Activated T-cell treated with anti-CD3 and anti-CD28 coated beads for 24 hours (primary cell): ENCODE results near the gene PSME4.
A peak's percentile ranks its signal among the peaks of the same experiment; 100 is the strongest.

ENCODE experiments used
- DNase-seq: peaks from one replicate; pipeline ENCODE4 v3.0.0-alpha.2; 2020; ENCODE audit warnings: low read depth

Gene PSME4

GRCh38 chr2:53970724-53971602 lies at the start of gene PSME4:
Gene PSME4 (minus strand): TSS chr2:53970993. CDS start chr2:53970784, 209 bp downstream.
- DNase-seq, result peak; percentile 93

DNA sequence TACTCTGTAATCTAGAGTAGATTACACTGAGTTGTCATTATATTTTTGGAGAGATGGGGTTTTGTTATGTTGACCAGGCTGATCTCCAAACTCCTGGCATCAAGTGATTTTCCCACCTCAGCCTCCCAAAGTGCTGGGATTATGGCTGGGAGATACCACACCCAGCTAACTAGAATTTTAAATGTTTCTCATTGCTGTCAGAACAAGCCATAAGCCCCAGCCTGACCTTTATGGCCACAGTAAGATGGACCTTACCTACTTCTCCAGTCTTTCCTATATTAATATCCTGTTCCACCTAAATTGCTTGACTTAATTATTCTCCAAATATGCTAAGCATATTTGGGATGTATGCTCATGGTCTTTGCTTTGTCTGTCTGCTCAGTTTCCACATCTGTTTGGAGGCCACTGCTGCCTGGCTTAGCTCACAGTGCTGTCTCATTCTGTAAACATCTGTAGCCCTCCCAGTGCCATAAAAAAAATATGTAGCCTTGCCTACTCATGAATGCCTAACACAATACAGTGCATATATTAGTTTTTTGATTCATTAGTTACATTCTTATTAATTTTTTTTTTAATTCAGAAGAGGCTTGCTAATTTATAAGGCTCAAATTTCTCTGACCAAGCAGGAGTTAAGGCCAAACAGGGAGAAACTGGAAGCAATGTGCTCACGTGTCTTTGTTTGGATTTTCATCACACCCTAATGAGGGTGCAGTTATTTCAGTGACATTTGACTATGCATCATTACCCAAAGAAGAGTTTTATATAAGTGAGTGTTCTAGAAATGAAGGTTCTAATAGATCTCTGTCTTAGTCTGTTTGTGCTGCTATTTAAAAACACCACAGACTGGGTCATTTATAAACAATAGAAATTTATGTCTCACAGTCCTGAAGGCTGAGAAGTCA lies 45.3 kb upstream of the PSME4 start:
- DNase-seq, result no peak

DNA sequence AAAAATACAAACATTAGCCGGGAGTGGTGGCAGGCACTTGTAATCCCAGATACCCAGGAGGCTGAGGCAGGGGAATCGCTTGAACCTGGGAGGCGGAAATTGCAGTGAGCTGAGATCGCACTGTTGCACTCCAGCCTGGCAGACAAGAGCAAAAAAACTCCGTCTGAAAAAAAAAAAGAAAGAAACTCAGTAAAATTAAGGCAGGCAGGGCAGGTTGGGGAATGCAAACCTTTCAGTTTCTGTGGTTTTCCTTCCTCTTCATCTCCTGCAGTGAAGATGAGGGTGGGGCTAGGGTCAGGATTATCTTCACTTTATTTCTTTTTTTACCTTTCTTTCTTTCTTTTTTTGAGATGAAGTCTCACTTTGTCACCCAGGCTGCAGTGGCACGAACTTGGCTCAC lies 43.2 kb upstream of the PSME4 start:
- DNase-seq, result no peak

DNA sequence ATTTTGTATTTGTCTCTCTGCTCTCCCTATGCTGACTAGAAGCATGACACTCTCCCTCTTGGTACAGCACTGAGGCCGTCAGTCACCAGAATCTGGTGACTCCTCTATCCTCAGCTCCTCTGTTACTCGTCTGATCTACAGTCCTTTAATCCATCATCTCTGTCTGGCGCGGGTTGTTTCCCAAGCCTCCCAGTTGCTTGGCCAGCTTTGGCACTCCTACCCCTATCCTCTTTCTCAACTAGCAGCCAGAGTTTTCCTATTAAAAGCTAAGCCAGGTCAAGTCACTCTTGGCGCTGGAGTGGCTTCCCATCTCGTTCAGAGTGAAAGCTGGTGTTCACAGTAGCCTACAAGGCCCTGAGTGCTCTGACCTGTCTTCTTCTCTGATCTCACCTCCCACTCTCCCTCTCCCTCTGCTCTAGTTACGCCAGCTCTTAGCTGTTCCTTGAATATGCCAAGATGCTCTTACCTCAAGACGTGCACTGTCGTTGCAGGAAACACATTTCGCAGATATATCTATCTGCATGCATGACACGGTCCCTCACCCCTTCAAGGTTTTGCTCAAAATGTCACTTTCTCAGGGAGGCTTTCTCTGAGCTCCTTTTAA lies 41.8 kb upstream of the PSME4 start:
- no peak for DNase-seq

DNA sequence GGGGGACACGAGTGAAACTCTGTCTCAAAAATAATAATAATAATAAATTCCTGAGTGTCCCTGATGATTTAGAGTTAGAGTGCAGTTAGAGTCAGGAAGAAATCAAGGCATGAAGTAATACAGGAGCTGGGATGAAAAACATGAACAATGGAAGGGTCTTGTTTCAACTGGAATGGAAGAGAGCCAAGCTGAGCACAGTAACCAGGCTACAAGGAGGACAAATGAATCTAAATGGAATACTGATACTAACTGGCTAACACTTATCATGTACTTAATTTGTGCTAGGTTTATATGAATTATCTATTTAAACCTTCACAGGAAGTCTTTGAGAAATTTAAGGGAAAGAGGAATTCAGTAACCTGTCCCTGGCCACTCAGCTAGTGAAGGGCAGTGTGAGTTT lies 38.8 kb upstream of the PSME4 start:
- DNase-seq, result no peak

DNA sequence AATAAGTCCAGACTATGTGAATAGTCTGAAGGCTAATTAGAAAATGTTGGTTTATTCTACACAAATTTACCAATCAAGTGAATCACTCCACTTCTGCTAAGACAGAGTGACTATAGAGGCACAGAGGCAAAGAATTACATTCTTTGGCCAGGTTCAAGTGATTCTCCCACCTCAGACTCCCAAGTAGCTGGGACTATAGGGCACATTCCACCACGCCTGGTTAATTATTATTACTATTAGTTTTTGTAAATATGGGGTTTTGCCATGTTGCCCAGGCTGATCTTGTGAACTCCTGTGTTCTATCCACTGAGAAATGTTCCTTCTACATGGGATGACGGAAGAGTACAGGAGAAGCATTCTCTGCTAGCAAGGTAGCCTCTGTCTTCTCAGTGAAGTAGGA lies 37.6 kb upstream of the PSME4 start:
- DNase-seq, result no peak

DNA sequence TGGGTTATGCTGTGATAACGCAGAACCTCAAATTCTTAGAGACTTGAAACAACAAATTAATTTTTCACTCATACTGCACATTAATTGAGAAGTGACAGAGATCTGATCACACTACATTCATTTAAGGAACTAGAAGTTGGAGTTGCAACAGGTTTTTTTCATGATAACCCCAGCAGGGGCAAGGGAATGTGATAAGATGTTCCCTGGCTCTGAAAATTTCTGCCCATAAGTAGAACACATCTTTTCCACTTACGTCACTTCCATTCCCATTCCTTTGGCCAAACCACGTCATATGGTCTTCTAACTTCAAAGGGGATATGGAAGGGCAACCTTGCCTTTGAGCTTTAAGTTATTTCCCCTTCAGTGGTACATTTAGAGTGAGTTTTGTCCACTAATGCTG lies 29.7 kb upstream of the PSME4 start:
- DNase-seq, result no peak

DNA sequence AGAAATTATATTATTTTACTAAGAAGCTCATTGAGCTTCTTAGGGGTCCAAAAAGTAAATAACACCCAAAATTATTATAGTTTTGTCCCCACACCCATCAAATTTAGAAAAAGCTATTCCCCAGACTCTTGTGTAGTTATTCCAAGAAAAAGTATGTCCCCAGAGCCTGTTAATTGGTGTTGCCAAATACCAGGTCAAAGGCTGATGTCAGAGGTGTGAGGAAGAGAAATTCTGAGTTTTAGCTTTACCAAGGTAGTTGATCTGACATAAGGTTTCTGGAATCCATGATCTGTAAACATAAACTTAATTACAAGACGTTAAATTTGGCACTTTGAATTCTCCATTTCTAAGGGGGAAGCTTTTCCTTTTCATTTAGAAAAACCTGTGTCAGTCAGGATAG lies 29.3 kb upstream of the PSME4 start:
- no peak for DNase-seq

DNA sequence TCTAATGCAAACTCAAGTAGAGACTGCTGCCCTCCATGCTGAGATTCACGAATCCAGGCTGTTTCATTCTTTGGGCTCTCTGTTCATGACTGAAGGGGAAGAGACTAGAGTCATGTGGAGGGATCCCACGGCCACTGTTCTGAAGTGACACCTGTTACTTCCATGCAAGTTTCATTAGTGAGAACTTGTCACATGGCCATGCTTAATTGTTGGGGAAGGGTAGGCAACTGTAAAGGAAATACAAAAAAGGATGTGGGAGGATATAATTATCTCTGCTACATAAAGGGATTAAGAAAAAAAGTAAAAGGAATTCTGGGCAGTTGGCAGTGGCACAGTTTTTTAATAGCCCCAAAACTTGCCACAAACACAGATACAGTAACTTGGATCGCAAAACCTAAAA lies 28.0 kb upstream of the PSME4 start:
- no peak for DNase-seq

- no peak for DNase-seq
Measured at GRCh38 chr2:53994818-53995808, 24.3 kb upstream of the PSME4 start.

GRCh38 chr2:53991948-53992347 lies 21.2 kb upstream of the PSME4 start:
- no peak for DNase-seq

DNA sequence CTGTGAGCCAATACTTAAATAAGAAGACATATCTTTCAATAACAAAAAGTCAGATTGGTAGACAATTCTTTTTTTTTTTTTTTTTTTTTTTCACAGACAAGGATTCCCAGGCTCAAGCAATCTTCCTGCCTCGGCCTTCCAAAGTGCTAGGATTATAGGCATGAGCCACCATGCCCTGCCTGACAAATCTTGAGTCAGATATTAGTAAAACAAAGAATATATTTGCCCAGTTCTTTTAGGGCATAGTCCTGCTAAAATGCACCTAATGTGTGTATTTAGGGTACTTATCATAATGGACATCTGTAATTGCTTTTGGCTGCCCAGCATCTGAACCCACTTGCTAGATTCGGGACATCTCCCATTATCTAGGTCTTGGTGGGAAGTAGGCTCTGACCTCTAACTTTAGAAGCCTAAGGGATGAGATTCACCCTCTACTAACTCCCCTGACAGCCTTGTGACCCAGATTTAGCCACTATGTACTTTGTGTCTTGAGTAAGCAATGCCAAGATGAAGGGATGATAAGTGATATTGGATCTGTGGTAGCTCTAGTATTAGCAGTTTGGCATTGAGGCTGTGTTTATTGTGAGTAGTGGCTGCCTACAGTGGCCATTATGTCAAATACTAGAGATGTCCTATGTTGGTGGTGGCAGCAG lies 18.5 kb upstream of the PSME4 start:
- DNase-seq, result no peak

DNA sequence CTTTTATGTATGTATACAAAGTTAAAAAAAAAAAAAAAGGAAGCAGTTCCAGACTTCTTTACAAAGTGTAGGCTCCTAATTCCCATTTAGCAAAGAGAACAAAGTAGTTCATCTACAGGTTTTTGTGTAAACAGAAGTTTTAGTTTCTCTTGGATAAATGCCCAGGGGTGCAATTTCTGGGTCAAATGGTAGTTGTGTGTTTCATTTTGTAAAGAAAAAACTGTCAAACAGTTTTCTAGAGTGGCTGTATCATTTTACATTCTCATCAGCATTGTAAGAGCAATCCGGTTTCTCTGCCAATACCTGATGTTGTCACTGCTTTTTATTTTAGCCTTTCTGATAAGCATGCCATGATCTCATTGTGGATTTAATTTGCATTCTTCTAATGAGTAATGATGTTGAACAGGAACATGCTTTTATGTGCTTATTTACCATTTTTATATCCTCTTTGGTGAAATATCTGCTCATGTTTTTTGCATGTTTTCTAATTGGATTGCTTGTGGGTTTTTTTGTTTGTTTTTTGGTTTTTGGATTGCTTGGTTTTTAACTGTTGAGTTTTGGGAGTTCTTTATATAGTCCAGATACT lies 16.6 kb upstream of the PSME4 start:
- no peak for DNase-seq

DNA sequence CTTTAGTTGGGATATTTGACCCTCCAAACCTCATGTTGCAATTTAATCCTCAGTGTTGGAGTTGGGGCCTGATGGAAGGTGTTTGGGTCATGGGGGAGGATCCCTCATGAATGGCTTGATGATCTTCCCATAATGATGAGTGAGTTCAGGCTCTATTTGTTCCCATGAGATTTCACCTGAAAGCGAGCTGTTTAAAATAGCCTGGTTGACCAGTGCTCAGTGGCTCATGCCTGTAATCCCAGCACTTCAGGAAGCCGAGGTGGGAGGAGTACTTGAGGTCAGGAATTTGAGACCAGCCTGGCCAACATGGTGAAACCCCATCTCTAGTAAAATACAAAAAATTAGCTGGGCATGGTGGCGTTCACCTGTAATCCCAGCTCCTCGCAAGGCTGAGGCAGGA lies 14.9 kb upstream of the PSME4 start:
- DNase-seq, result no peak

DNA sequence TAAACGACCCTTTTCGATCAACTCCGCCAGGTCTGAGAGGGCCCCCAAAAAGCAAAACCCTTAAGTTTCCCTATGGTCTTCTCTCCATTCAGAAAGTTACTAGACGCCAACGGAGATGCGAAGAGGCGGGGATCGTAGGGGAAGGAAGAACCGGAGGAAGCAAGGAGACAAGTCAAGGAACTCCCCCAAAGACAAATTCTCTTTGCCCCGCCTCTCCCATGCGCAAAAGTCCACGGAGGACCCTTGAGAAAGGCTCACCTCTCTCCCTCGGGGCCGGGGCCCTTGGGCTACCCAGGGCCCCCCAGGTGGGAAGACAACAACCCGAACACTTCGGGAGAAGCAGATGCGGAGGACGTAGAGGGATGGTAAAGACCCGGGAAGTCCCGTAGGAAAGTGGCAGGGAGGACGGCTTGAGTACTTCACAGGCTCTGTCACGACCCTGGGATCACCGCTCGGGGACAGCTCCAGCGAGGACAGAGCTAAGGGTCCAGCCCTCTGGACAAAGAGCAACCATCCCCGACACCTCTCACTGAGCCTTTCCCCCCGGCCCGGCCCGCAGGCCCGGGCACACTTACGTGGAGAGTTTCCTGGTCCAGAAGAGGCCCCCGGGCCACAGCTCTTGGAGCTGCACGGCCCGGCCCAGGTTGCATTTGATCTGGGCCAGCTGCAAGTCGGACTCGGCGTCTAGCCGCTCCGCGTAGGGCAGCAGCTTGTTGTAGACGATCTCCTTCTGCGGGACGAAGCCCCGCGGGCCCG lies 647 bp downstream of the PSME4 start:
- no peak for DNase-seq

DNA sequence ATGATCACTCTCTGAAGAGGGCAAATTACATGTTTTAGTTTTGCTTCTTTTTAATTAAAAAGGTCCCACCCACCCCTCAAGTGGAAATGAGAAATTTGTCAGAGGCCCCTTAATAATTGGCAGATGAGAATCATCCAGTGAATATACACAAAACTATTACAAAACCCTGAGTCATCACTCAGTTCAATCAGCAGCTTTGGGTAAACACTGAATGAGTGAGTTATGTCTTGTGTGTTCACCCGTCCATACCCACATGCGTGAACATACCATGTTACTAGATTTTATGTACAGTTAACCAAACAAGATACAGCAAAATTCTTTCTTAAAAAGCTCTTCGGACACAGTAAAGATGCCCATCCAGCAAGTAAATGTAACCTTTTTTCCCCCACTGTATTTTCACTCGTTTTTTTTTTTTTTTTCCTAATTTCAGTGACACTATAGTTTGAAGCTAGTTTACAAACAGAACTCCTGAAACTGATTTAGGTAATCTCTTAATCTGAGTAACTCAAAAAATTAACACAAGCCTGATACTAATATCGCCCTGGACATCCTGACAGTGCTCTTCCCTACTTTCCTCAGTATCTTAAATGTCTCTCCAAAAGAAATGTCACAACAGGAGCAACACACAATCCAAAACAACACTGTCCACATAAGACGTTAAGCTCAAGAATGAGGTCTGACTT lies 1.4 kb downstream of the PSME4 start:
- no peak for DNase-seq

DNA sequence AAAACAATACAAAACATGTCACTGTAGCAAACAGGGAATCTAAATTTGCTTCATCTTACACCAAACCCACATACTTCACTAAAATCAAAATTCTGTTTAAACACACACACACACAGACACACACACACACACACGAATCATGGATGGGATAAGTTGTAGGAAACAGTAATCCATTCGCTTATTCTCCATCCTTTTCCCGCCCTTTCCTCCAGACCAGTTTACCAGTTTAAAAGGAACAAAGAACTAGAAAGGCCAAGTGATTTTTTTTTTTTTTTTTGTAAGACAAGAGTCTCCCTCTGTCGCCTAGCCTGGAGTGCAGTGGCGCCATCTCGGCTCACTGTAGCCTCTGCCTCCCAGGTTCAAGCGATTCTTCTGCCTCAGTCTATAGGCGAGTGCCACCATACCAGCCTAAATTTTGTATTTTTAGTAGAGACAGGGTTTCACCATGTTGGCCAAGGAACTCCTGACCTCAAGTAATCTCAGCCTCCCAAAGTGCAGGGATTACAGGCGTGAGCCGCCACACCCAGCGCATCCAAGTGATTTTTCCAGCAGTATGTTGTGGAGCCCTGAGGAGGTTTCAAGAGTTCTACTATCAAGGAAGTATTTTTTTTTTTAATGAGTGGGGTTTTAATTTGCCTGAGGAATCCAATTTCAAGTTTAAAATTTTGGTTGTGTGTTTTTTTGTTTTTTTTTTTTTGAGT lies 5.7 kb downstream of the PSME4 start:
- no peak for DNase-seq

- no peak for DNase-seq
Measured at GRCh38 chr2:53964257-53964952, 6.4 kb downstream of the PSME4 start.
